ENCODE results near the gene MS4A12. TPM values are rescaled to one million over a fixed set of nuclear protein-coding genes. Genes with fewer than 3 reads are reported as not detected.
"Not testable (repeated sequence)": the region's sequence is repeated elsewhere in the genome, so short reads cannot be mapped to it uniquely, and the experiment has no call there.

The MS4A12 gene
- total RNA-seq, 3 donors from 2014 or later (not counting 1 experiment from before 2014, with no cell fraction given): not detected

DNA sequence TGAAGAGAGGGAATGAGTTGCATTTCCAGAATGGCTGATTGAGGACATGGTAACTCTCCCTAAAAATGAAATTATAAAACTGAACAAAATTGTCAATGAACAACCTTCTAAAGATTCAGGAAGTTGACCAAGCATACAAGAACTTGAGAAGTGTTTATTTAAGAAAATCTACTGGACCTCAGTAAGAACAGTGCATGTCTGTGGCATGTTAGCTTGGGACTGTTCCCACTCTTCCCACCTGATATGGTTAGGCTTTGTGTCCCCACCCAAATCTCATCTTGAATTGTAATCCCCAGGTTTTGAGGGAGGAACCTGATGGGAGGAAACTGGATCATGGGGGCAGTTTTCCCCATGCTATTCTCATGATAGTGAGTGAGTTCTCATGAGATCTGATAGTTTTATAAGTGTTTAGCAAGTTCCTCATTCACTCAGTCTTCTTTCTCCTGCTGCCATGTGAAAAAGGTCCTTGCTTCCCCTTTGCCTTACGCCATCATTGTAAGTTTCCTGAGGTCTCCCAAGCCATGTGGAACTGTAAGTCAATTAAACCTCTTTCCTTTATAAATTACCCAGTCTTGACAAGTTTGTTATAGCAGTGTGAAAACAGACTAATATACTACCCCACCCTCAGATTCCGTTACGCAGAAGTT, 38.0 kb downstream of the MS4A12 start:
- H3K4me3 Mint-ChIP-seq: no peak overlapping the region

DNA sequence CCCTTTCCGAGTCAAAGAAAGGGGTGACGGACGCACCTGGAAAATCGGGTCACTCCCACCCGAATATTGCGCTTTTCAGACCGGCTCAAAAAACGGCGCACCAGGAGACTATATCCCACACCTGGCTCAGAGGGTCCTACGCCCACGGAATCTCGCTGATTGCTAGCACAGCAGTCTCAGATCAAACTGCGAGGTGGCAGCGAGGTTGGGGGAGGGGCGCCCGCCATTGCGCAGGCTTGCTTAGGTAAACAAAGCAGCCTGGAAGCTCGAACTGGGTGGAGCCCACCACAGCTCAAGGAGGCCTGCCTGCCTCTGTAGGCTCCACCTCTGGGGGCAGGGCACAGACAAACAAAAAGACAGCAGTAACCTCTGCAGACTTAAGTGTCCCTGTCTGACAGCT, 39.8 kb downstream of the MS4A12 start:
- H3K27me3 ChIP-seq (ENCODE audit: control insufficient read depth, insufficient read depth, low read length); H3K36me3 ChIP-seq (ENCODE audit: control insufficient read depth, insufficient read depth, low read length); H3K9me3 Mint-ChIP-seq; H3K4me1 ChIP-seq (ENCODE audit: control insufficient read depth, insufficient read depth, low read length); H3K4me1 Mint-ChIP-seq; DNase-seq; H3K4me3 Mint-ChIP-seq; H3K27ac ChIP-seq (ENCODE audit: low read length); H3K4me3 ChIP-seq (ENCODE audit: low read length); H3K9me3 ChIP-seq (ENCODE audit: control insufficient read depth, insufficient read depth, low read length); H3K27ac Mint-ChIP-seq; intact Hi-C loops (cut with micrococcal nuclease); ATAC-seq; H3K36me3 Mint-ChIP-seq: not testable (repeated sequence)
- H3K27me3 Mint-ChIP-seq (ENCODE audit: low read depth in 2 of 2): peaks cover 9 to 33% of the 10 kb centered on the region in 2 donors
- 94% methylated on average over 6 of the region's 18 CpGs for WGBS (ENCODE audit: insufficient coverage)

More for the DNA sequence above, 38.0 kb downstream of the MS4A12 start:
- no peak for ATAC-seq
- Histone ChIP-seq H3K36me3 (ENCODE audit: control insufficient read depth, insufficient read depth, low read length) (no peaks in the 10 kb centered on the region), H3K9me3 (ENCODE audit: control insufficient read depth, insufficient read depth, low read length) (no peaks in the 10 kb centered on the region), H3K27me3 (ENCODE audit: control insufficient read depth, insufficient read depth, low read length) (no peaks in the 10 kb centered on the region), H3K4me3 (ENCODE audit: low read length) (no peak overlapping the region), H3K27ac (ENCODE audit: low read length) (no peak overlapping the region), H3K4me1 (ENCODE audit: control insufficient read depth, insufficient read depth, low read length) (no peaks in the 10 kb centered on the region)
- Mint-ChIP-seq H3K36me3 (no peaks in the 10 kb centered on the region), H3K9me3 (peaks cover 2 to 4% of the 10 kb centered on the region in 2 donors), H3K27me3 (ENCODE audit: low read depth in 2 of 2) (peaks cover 9 to 33% of the 10 kb centered on the region in 2 donors), H3K4me1 (no peaks in the 10 kb centered on the region), H3K27ac (no peak overlapping the region)
- WGBS (ENCODE audit: insufficient coverage): 88% methylated on average over 3 of the region's 3 CpGs
- DNase-seq: no peak
- intact Hi-C loops (cut with micrococcal nuclease): no loop called here
- TF ChIP-seq, protein P1, sequence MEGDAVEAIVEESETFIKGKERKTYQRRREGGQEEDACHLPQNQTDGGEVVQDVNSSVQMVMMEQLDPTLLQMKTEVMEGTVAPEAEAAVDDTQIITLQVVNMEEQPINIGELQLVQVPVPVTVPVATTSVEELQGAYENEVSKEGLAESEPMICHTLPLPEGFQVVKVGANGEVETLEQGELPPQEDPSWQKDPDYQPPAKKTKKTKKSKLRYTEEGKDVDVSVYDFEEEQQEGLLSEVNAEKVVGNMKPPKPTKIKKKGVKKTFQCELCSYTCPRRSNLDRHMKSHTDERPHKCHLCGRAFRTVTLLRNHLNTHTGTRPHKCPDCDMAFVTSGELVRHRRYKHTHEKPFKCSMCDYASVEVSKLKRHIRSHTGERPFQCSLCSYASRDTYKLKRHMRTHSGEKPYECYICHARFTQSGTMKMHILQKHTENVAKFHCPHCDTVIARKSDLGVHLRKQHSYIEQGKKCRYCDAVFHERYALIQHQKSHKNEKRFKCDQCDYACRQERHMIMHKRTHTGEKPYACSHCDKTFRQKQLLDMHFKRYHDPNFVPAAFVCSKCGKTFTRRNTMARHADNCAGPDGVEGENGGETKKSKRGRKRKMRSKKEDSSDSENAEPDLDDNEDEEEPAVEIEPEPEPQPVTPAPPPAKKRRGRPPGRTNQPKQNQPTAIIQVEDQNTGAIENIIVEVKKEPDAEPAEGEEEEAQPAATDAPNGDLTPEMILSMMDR (IDR thresholded peaks at IDR 0.05): no peak

DNA sequence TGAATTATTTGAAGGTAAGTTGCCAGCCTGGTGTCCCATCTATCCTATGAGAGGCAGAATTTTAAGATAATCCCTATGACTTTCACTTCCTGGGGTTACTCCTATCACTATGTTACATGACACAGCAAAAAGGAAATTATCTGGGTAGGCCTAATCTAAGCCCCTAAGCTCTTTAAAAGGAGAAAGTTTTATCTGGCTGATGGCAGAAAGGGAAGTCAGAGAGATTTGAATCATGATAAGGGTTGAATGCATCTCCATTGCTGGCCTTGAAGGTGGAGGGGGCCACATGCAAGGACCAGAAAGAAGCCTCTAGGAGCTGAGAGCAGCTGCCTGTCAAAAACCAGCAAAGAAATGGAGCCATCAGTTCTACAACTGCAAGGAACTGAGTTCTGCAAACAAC, 46.0 kb downstream of the MS4A12 start:
- H3K27me3 Mint-ChIP-seq (ENCODE audit: low read depth in 2 of 2); H3K36me3 ChIP-seq (ENCODE audit: control insufficient read depth, insufficient read depth, low read length); H3K9me3 Mint-ChIP-seq; DNase-seq; H3K27ac Mint-ChIP-seq; H3K4me1 Mint-ChIP-seq; H3K4me1 ChIP-seq (ENCODE audit: control insufficient read depth, insufficient read depth, low read length); H3K27me3 ChIP-seq (ENCODE audit: control insufficient read depth, insufficient read depth, low read length); H3K27ac ChIP-seq (ENCODE audit: low read length); H3K4me3 ChIP-seq (ENCODE audit: low read length); H3K4me3 Mint-ChIP-seq; ATAC-seq; H3K36me3 Mint-ChIP-seq; H3K9me3 ChIP-seq (ENCODE audit: control insufficient read depth, insufficient read depth, low read length); intact Hi-C loops (cut with micrococcal nuclease): not testable (repeated sequence)

DNA sequence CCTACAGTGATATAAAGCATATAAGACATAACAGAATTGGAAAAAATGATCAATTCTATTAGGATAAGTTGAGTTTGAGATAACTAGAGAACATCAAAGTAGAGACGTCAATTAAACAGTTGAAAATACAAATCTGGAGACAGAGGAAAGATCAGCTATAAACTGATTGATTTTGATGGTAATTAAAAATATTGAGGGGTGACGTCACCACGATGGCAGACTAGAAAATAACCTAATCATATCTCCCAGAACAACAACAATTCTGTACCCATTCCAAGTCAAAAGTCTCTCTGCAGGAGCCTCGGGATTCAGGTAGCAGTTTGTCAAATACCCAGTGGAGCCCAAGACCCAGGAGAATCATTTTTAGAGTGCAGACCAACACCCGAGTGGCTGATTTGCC, 51.5 kb downstream of the MS4A12 start:
- H3K27ac ChIP-seq (ENCODE audit: low read length): no peak overlapping the region
- Mint-ChIP-seq H3K9me3 (no peaks in the 10 kb centered on the region), H3K27ac (no peak overlapping the region), H3K36me3 (no peaks in the 10 kb centered on the region), H3K4me1 (no peaks in the 10 kb centered on the region), H3K27me3 (ENCODE audit: low read depth in 2 of 2) (peaks cover 0 to 7% of the 10 kb centered on the region in 2 donors), H3K4me3 (no peak overlapping the region)
- H3K4me3 ChIP-seq (ENCODE audit: low read length): no peak overlapping the region
- no peaks in the 10 kb centered on the region for H3K9me3 ChIP-seq (ENCODE audit: control insufficient read depth, insufficient read depth, low read length)
- DNase-seq: no peak
- H3K36me3 ChIP-seq (ENCODE audit: control insufficient read depth, insufficient read depth, low read length): no peaks in the 10 kb centered on the region
- TF ChIP-seq, protein P1 (IDR thresholded peaks at IDR 0.05): no peak
- ATAC-seq: no peak
- intact Hi-C loops (cut with micrococcal nuclease): no loop called here
- H3K27me3 ChIP-seq (ENCODE audit: control insufficient read depth, insufficient read depth, low read length): peaks cover 2% of the 10 kb centered on the region
- WGBS (ENCODE audit: insufficient coverage): 85% methylated on average over 4 of the region's 5 CpGs
- H3K4me1 ChIP-seq (ENCODE audit: control insufficient read depth, insufficient read depth, low read length): no peaks in the 10 kb centered on the region

Other genes starting within 250 kb of the MS4A12 start
- 10 to 100 TPM in 1 of 3 donors, 1 to 10 TPM in 1, under 1 TPM in 1; 0.92 to 23.2 (median 1.8) TPM for gene MS4A4E, start 249.6 kb upstream of the MS4A12 start, total RNA-seq
- gene MS4A4A, start 212.1 kb upstream of the MS4A12 start, total RNA-seq: 1 to 10 TPM in 2 of 3 donors, under 1 TPM in 1; 0.71 to 1.6 (median 1.2) TPM
- gene MS4A6E, start 165.5 kb upstream of the MS4A12 start, total RNA-seq: not detected
- 10 to 100 TPM in 1 of 3 donors, 1 to 10 TPM in 2; 4.8 to 44.3 (median 8.0) TPM for gene MS4A7, start 114.2 kb upstream of the MS4A12 start, total RNA-seq
- under 1 TPM; 0.34 to 0.80 (median 0.78) TPM for gene MS4A14, start 96.3 kb upstream of the MS4A12 start, total RNA-seq
- gene MS4A5, start 63.2 kb upstream of the MS4A12 start, total RNA-seq: not detected
- gene MS4A1, start 36.9 kb upstream of the MS4A12 start, total RNA-seq: 1 to 10 TPM; 4.8 to 7.1 (median 6.7) TPM
- gene MS4A13, start 22.6 kb downstream of the MS4A12 start, total RNA-seq: not detected
- not detected for gene MS4A8, start 206.8 kb downstream of the MS4A12 start, total RNA-seq
- not detected for gene MS4A18, start 231.9 kb downstream of the MS4A12 start, total RNA-seq

Measured in natural killer cell (primary cell).